Measurements from ENCODE around the gene RELB.

DNA sequence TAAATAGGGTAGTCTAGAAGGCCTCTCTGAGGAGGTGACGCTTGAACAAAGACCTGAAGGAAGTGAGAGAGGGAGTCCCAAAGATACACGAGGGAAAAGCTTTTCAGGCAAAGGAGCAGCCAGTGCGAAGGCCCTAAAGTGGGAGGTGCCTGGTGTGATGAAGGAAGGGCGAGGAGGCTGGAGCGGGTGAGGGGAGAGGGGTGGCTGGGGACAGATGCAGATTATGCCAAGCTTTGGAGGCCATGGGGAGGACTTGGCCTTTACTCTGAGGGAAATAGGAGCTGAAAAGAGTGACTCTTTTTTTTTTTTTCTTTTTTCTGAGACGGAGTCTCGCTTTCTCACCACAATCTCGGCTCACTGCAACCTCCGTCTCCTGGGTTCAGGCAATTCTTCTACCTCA, 43.2 kb upstream of the RELB start:
- TF ChIP-seq, protein P1, sequence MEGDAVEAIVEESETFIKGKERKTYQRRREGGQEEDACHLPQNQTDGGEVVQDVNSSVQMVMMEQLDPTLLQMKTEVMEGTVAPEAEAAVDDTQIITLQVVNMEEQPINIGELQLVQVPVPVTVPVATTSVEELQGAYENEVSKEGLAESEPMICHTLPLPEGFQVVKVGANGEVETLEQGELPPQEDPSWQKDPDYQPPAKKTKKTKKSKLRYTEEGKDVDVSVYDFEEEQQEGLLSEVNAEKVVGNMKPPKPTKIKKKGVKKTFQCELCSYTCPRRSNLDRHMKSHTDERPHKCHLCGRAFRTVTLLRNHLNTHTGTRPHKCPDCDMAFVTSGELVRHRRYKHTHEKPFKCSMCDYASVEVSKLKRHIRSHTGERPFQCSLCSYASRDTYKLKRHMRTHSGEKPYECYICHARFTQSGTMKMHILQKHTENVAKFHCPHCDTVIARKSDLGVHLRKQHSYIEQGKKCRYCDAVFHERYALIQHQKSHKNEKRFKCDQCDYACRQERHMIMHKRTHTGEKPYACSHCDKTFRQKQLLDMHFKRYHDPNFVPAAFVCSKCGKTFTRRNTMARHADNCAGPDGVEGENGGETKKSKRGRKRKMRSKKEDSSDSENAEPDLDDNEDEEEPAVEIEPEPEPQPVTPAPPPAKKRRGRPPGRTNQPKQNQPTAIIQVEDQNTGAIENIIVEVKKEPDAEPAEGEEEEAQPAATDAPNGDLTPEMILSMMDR (IDR thresholded peaks at IDR 0.05; ENCODE audit: poor library complexity, severe bottlenecking), result no peak
- TF ChIP-seq REST (IDR thresholded peaks at IDR 0.05; ENCODE audit: borderline replicate concordance), result no peak
- no peak for TF ChIP-seq EZH2 (IDR thresholded peaks at IDR 0.05; ENCODE audit: borderline replicate concordance, insufficient read depth, low read length, poor library complexity, severe bottlenecking)
- no peak for TF ChIP-seq POLR2AphosphoS5 (IDR thresholded peaks at IDR 0.05)
- no peak for TF ChIP-seq TAF1 (IDR thresholded peaks at IDR 0.05; ENCODE audit: low read depth)
- no peak for TF ChIP-seq EP300 (conservative IDR thresholded peaks at IDR 0.05; ENCODE audit: poor library complexity, severe bottlenecking)
- TF ChIP-seq MXI1 (conservative IDR thresholded peaks at IDR 0.05; ENCODE audit: poor library complexity, severe bottlenecking), result no peak
- TF ChIP-seq RAD21 (conservative IDR thresholded peaks at IDR 0.05), result no peak

Data from neural cell (in vitro differentiated cells).